Activated T-helper 1 cell treated with anti-CD3 and anti-CD28 coated beads, Interleukin-12 subunit alpha, Interleukin-12 subunit beta, Interleukin-2, Interleukin-4 antibody, amounts not matched to agents 30 ng/mL and 10 ng/mL and 1 ng/mL, durations not matched to agents 14 hours and 24 hours and 36 hours (primary cell): Measurements from ENCODE around the gene CRYBA2. TPM values are rescaled to one million over a fixed set of nuclear protein-coding genes. Genes with fewer than 3 reads are reported as not detected.

Experiments used
- DNase-seq: peaks from one replicate; pipeline ENCODE4 v3.0.0; 2021; ENCODE audit warnings: low spot score
- H3K27ac Mint-ChIP-seq: one replicate; pipeline ENCODE4 v1.8.0; 2021; ENCODE audit warnings: mild to moderate bottlenecking, mixed read lengths
- H3K27me3 Mint-ChIP-seq: one replicate; pipeline ENCODE4 v1.8.0; 2022; ENCODE audit warnings: mild to moderate bottlenecking, moderate library complexity, mixed read lengths; ENCODE audit not compliant: insufficient read depth
- H3K36me3 Mint-ChIP-seq: one replicate; pipeline ENCODE4 v1.8.0; 2021; ENCODE audit warnings: low read depth, mixed read lengths
- H3K4me1 Mint-ChIP-seq: one replicate; pipeline ENCODE4 v1.8.0; 2021; ENCODE audit warnings: low read depth, mixed read lengths
- H3K4me3 Mint-ChIP-seq: one replicate; pipeline ENCODE4 v1.8.0; 2021; ENCODE audit warnings: mild to moderate bottlenecking, moderate library complexity, mixed read lengths
- H3K9me3 Mint-ChIP-seq: one replicate; pipeline ENCODE4 v1.8.0; 2021; ENCODE audit warnings: mixed read lengths
- intact Hi-C: fragments of 100-400 bp; cut with micrococcal nuclease; formaldehyde crosslinking; loops from one replicate; pipeline ENCODE4 v1.15.1; 2024
- total RNA-seq: library from RNA; stranded (reverse); gene quantifications from 2 replicates; pipeline ENCODE4 v1.2.3, GENCODE V29; 2022

Gene CRYBA2
- total RNA-seq, 1 donor from 2014 or later: 0.36 TPM

- Mint-ChIP-seq H3K36me3 (no peaks in the 10 kb centered on the region), H3K4me3 (no peak overlapping the region), H3K27me3 (peaks cover 12% of the 10 kb centered on the region), H3K9me3 (no peaks in the 10 kb centered on the region), H3K4me1 (no peaks in the 10 kb centered on the region), H3K27ac (no peak overlapping the region)
- intact Hi-C loops: loop anchor here (1.0 kb wide), 2 partner anchors 90 to 126 kb away; no protein-coding TSS in a partner anchor
- DNase-seq: peak; percentile 63
These were observed 36.6 kb upstream of the CRYBA2 start for GRCh38 chr2:219029829-219030165.

- DNase-seq: no peak
- no peaks in the 10 kb centered on the region for H3K36me3 Mint-ChIP-seq
- no peak overlapping the region for H3K27ac Mint-ChIP-seq
- no peak overlapping the region for H3K4me3 Mint-ChIP-seq
- no peaks in the 10 kb centered on the region for H3K9me3 Mint-ChIP-seq
- H3K4me1 Mint-ChIP-seq: no peaks in the 10 kb centered on the region
- intact Hi-C loops: loop anchor here (1.0 kb wide), 2 partner anchors 90 to 126 kb away; no protein-coding TSS in a partner anchor
- peaks cover 7% of the 10 kb centered on the region for H3K27me3 Mint-ChIP-seq
These were observed 36.0 kb upstream of the CRYBA2 start for GRCh38 chr2:219028996-219029828.

DNA sequence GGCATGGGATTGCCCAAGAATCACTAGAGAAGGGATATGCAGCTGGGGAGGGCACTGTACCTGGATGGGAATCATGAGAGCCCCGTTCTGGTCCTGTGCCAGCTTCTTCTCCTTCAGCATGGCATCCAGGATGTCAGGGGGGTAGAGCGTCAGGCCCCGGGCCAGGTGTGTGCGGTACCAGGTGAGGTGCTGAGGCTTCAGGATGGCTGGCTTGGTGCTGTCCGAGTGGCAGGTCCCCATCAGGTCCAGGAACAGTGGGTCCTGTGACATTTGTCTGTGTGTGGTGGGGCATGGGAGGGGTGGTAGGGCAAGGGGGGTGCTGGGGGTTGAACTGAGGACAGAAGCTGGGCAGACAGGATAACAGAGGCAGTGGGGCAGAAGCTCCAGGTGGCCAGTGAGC lies 34.9 kb upstream of the CRYBA2 start:
- intact Hi-C loops: no loop called here
- H3K4me1 Mint-ChIP-seq: no peaks in the 10 kb centered on the region
- no peaks in the 10 kb centered on the region for H3K36me3 Mint-ChIP-seq
- H3K9me3 Mint-ChIP-seq: no peaks in the 10 kb centered on the region
- no peak for DNase-seq
- no peak overlapping the region for H3K27ac Mint-ChIP-seq
- H3K4me3 Mint-ChIP-seq: no peak overlapping the region
- no peaks in the 10 kb centered on the region for H3K27me3 Mint-ChIP-seq

DNA sequence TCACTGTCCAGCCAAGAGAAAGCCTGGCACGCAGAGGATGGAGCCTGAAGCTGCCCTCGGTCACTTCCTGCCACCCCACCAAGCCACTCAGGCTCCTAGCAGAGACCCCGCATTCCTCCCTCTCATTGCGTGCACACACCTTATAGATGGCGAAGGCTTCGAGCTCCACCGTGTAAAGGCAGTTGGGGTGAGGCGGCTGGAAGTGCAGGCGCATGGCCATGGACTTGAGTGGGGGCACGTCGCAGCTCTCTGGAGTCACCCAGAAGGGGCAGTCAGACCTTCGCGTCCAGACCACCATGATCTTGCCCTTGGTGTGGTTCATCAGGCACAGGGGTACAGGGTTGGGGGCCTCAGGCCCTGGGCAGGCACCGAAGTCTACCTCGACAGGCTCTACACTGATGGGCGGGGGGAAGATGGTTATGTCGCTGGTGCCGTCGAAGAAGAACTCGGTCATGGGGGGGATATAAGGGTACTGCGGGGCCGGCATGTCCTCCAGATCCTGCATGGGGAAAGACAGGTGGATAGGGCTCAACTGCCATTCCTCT lies 34.4 kb upstream of the CRYBA2 start:
- Mint-ChIP-seq H3K27ac (no peak overlapping the region), H3K9me3 (no peaks in the 10 kb centered on the region), H3K27me3 (peaks cover 2% of the 10 kb centered on the region), H3K4me1 (no peaks in the 10 kb centered on the region), H3K4me3 (no peak overlapping the region), H3K36me3 (no peaks in the 10 kb centered on the region)
- intact Hi-C loops: no loop called here
- no peak for DNase-seq

GRCh38 chr2:219026946-219027345 lies 33.7 kb upstream of the CRYBA2 start:
- no peak overlapping the region for H3K4me3 Mint-ChIP-seq
- no peaks in the 10 kb centered on the region for H3K9me3 Mint-ChIP-seq
- H3K27ac Mint-ChIP-seq: no peak overlapping the region
- H3K4me1 Mint-ChIP-seq: no peaks in the 10 kb centered on the region
- intact Hi-C loops: no loop called here
- H3K27me3 Mint-ChIP-seq: peaks cover 2% of the 10 kb centered on the region
- no peak for DNase-seq
- no peaks in the 10 kb centered on the region for H3K36me3 Mint-ChIP-seq

DNA sequence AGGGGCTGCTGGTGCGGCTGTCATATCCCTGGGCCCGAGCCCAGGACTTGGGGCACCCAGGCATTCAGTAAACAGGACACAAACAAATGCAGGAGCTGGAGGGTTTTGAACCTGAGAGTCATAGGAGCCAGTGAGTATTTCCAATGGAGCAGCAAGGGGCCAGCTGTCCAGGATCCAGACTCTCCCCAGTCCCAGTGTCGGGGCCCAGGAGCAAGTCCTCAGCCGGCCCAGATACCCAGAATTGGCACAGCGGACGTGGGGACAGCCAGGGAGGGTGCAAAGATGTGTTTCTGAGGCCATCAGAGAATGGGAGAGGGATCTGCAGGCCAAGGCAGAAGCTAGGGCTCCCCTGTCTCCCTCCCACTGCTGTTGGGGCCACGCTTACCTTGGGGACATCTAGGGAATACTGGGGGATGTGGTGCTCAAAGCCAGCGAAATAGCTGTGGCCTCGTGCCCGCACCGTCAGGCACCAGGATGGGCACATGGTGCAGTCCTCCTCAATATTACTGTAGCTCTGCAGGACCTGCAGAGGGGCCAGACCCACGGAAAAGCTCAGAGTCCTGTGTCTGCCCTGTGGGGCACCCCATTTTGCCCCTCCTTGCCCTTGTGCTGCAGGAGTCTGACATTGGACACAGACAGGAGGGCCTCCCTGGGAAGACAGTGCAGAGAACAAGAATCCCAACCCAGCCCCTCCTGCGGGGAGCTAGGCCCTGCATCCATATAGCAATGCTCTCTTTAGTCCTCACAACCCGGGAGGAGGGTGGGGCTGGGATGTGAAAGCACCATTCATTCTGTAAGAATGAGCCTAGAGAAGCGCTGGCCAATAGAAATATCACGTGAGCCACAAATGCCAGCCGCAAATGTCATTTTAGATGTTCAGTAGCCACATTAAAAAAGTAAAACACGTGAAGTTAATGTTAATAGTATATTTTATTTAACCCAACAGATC lies 32.7 kb upstream of the CRYBA2 start:
- no peaks in the 10 kb centered on the region for H3K36me3 Mint-ChIP-seq
- intact Hi-C loops: no loop called here
- H3K27ac Mint-ChIP-seq: no peak overlapping the region
- no peaks in the 10 kb centered on the region for H3K4me1 Mint-ChIP-seq
- peaks cover 2% of the 10 kb centered on the region for H3K27me3 Mint-ChIP-seq
- no peaks in the 10 kb centered on the region for H3K9me3 Mint-ChIP-seq
- no peak for DNase-seq
- H3K4me3 Mint-ChIP-seq: no peak overlapping the region

DNA sequence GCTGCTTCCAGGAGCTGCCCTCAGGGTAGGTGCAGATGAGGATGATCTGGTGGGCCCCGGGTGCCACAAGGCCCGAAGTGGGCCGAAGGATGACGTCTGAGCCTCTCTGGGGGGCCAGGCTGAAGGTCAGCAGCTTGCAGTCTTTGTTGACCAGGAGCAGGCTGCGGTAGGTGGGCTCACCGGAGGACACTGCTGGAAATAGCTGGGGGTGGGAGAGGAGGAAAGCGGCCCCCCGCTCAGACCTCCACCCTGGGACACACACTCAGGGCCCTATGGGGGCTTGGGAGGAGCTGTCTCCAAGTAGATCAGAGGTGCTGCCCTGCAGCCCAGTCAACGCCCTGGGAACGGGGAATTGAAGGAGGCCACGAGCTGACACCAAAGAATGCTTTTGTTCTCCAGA lies 30.8 kb upstream of the CRYBA2 start:
- Mint-ChIP-seq H3K4me3 (no peak overlapping the region), H3K27me3 (peaks cover 2% of the 10 kb centered on the region), H3K36me3 (no peaks in the 10 kb centered on the region), H3K4me1 (no peaks in the 10 kb centered on the region), H3K27ac (no peak overlapping the region), H3K9me3 (no peaks in the 10 kb centered on the region)
- intact Hi-C loops: no loop called here
- no peak for DNase-seq

- DNase-seq: no peak
- H3K27me3 Mint-ChIP-seq: peaks cover 2% of the 10 kb centered on the region
- intact Hi-C loops: no loop called here
- H3K27ac Mint-ChIP-seq: no peak overlapping the region
- H3K9me3 Mint-ChIP-seq: no peaks in the 10 kb centered on the region
- H3K4me3 Mint-ChIP-seq: no peak overlapping the region
- no peaks in the 10 kb centered on the region for H3K36me3 Mint-ChIP-seq
- no peaks in the 10 kb centered on the region for H3K4me1 Mint-ChIP-seq
These were observed 29.9 kb upstream of the CRYBA2 start for GRCh38 chr2:219023045-219023605.

DNA sequence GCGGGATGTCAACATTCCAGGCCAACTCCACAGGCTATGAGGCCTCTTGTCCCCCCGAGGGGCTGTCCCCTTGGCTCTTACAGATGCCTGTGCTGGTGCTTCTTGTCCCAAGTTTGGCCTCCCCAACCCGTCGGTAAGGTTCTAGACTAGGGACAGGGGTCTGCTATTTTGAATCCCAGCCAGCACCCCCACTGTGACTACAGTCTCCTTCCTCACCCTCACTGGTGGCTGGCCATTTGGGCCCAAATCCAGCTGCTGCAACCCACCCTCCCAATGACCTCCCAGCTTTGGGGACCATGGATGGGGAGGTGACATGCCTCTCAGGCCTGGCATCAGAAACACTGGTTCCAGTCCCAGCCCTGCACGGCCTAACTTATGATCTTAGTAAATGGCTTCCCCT lies 29.4 kb upstream of the CRYBA2 start:
- Mint-ChIP-seq H3K4me3 (no peak overlapping the region), H3K27ac (no peak overlapping the region), H3K36me3 (no peaks in the 10 kb centered on the region)

GRCh38 chr2:219022041-219022440 lies 28.8 kb upstream of the CRYBA2 start:
- intact Hi-C loops: no loop called here
- Mint-ChIP-seq H3K9me3 (no peaks in the 10 kb centered on the region), H3K4me1 (no peaks in the 10 kb centered on the region), H3K27ac (no peak overlapping the region), H3K4me3 (no peak overlapping the region), H3K36me3 (no peaks in the 10 kb centered on the region), H3K27me3 (peaks cover 2% of the 10 kb centered on the region)
- no peak for DNase-seq

More for the DNA sequence above, 29.4 kb upstream of the CRYBA2 start:
- Mint-ChIP-seq H3K9me3 (no peaks in the 10 kb centered on the region), H3K27me3 (peaks cover 2% of the 10 kb centered on the region), H3K4me1 (no peaks in the 10 kb centered on the region)
- intact Hi-C loops: no loop called here
- DNase-seq: no peak

DNA sequence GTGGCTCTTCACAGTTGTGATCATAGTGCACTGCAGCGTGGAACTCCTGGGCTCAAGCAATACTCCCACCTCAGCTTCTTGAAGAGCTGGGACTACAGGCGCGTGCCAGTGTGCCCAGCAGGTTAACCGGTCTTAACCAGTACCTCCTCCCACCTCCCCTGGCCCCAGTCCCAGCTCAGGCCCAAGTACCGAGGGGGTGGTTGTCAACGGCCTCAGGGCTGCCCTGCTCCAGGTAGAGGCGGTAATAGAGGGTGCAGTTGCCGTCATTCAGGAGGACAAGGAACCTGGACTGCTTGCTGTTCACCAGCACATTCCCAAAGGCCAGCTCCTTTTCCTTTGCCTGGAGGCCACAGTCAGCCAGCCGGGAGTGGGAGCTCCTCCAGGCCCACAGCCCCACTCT lies 28.4 kb upstream of the CRYBA2 start:
- intact Hi-C loops: no loop called here
- DNase-seq: no peak
- H3K27me3 Mint-ChIP-seq: peaks cover 2% of the 10 kb centered on the region
- H3K4me1 Mint-ChIP-seq: no peaks in the 10 kb centered on the region
- H3K9me3 Mint-ChIP-seq: no peaks in the 10 kb centered on the region
- H3K27ac Mint-ChIP-seq: no peak overlapping the region
- H3K36me3 Mint-ChIP-seq: no peaks in the 10 kb centered on the region
- H3K4me3 Mint-ChIP-seq: no peak overlapping the region

- Mint-ChIP-seq H3K27me3 (peaks cover 2% of the 10 kb centered on the region), H3K36me3 (no peaks in the 10 kb centered on the region), H3K9me3 (no peaks in the 10 kb centered on the region), H3K4me3 (no peak overlapping the region), H3K4me1 (no peaks in the 10 kb centered on the region), H3K27ac (no peak overlapping the region)
- DNase-seq: no peak
- intact Hi-C loops: no loop called here
These were observed 27.6 kb upstream of the CRYBA2 start for GRCh38 chr2:219020604-219021365.
